SK-N-SH treated with all-trans-retinoic acid at 6 μM for 48 hours (cell line): ENCODE measurements around the gene OR51T1.

Source experiments
- BACH2 ChIP-seq: fragments of 250-450 bp; sonication (Bioruptor Pico); IDR thresholded peaks from 2 replicates; pipeline ENCODE4 v1.9.0; 2021; ENCODE audit warnings: mild to moderate bottlenecking, borderline replicate concordance
- OSR1 ChIP-seq: fragments of 250-450 bp; sonication (Bioruptor Pico); IDR thresholded peaks from 2 replicates; pipeline ENCODE4 v1.8.0; 2022; ENCODE audit warnings: moderate library complexity, mild to moderate bottlenecking, inconsistent platforms
- RARB ChIP-seq: fragments of 250-450 bp; sonication (Bioruptor Pico); IDR thresholded peaks from 2 replicates; pipeline ENCODE4 v1.8.0; 2021; ENCODE audit warnings: mild to moderate bottlenecking, moderate library complexity
- SNAI2 ChIP-seq: fragments of 250-450 bp; sonication (Bioruptor Pico); IDR thresholded peaks from 2 replicates; pipeline ENCODE4 v1.5.0; 2020; ENCODE audit warnings: mild to moderate bottlenecking, moderate library complexity
- ZFP30 ChIP-seq: fragments of 450-650 bp; formaldehyde crosslinking; IDR thresholded peaks from 2 replicates; pipeline ENCODE4 v1.5.0; 2022; ENCODE audit warnings: mild to moderate bottlenecking, moderate library complexity
- ZNF70 ChIP-seq: fragments of 450-650 bp; formaldehyde crosslinking; IDR thresholded peaks from 2 replicates; pipeline ENCODE4 v1.5.0; 2020; ENCODE audit warnings: mild to moderate bottlenecking, moderate library complexity
- ZNF8 ChIP-seq: fragments of 450-650 bp; formaldehyde crosslinking; IDR thresholded peaks from 2 replicates; pipeline ENCODE4 v1.5.0; 2020; ENCODE audit warnings: mild to moderate bottlenecking, moderate library complexity
- TF ChIP-seq, protein P1 (sequence below): fragments of 250-450 bp; sonication (Bioruptor Pico); IDR thresholded peaks from 2 replicates; pipeline ENCODE4 v1.8.0; 2020; ENCODE audit warnings: mild to moderate bottlenecking, moderate library complexity, borderline replicate concordance
- TF ChIP-seq, protein P2 (sequence below): fragments of 250-450 bp; sonication (Bioruptor Pico); IDR thresholded peaks from 2 replicates; pipeline ENCODE4 v1.5.1; 2020; ENCODE audit warnings: low read depth, mild to moderate bottlenecking, moderate library complexity
- TF ChIP-seq, protein P3 (sequence below): fragments of 250-450 bp; sonication (Bioruptor Pico); IDR thresholded peaks from 2 replicates; pipeline ENCODE4 v1.5.1; 2021; ENCODE audit warnings: mild to moderate bottlenecking, moderate library complexity

DNA sequence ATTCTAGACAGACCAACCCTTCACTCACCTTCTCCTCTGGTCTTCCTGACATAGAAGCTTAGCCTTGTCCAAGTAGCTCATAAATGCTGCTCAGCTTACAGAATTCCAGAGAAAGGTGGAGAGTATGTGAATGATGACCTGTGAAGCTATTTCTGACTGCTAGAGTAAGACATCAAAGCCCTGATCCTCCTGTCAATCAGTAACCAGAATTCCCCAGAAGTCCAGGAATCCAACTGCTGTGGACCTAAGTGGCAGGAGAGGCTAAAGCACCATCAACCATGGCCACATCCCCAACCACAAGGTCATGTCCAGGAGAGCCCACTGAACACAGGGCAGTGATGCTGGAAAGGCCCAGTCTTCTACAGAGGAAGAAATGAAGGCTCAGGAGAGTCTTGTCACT lies 34.9 kb downstream of the OR51T1 start:
- TF ChIP-seq, protein P1, sequence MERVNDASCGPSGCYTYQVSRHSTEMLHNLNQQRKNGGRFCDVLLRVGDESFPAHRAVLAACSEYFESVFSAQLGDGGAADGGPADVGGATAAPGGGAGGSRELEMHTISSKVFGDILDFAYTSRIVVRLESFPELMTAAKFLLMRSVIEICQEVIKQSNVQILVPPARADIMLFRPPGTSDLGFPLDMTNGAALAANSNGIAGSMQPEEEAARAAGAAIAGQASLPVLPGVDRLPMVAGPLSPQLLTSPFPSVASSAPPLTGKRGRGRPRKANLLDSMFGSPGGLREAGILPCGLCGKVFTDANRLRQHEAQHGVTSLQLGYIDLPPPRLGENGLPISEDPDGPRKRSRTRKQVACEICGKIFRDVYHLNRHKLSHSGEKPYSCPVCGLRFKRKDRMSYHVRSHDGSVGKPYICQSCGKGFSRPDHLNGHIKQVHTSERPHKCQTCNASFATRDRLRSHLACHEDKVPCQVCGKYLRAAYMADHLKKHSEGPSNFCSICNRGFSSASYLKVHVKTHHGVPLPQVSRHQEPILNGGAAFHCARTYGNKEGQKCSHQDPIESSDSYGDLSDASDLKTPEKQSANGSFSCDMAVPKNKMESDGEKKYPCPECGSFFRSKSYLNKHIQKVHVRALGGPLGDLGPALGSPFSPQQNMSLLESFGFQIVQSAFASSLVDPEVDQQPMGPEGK (CRISPR knock-in tag), result no peak
- TF ChIP-seq ZFP30 (no peak), ZNF70 (CRISPR knock-in tag) (no peak), OSR1 (CRISPR knock-in tag) (no peak), SNAI2 (no peak), RARB (CRISPR knock-in tag) (no peak), BACH2 (no peak), ZNF8 (CRISPR knock-in tag) (no peak)
- TF ChIP-seq, protein P2, sequence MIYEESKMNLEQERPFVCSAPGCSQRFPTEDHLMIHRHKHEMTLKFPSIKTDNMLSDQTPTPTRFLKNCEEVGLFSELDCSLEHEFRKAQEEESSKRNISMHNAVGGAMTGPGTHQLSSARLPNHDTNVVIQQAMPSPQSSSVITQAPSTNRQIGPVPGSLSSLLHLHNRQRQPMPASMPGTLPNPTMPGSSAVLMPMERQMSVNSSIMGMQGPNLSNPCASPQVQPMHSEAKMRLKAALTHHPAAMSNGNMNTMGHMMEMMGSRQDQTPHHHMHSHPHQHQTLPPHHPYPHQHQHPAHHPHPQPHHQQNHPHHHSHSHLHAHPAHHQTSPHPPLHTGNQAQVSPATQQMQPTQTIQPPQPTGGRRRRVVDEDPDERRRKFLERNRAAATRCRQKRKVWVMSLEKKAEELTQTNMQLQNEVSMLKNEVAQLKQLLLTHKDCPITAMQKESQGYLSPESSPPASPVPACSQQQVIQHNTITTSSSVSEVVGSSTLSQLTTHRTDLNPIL (CRISPR knock-in tag), result no peak
- TF ChIP-seq, protein P3, sequence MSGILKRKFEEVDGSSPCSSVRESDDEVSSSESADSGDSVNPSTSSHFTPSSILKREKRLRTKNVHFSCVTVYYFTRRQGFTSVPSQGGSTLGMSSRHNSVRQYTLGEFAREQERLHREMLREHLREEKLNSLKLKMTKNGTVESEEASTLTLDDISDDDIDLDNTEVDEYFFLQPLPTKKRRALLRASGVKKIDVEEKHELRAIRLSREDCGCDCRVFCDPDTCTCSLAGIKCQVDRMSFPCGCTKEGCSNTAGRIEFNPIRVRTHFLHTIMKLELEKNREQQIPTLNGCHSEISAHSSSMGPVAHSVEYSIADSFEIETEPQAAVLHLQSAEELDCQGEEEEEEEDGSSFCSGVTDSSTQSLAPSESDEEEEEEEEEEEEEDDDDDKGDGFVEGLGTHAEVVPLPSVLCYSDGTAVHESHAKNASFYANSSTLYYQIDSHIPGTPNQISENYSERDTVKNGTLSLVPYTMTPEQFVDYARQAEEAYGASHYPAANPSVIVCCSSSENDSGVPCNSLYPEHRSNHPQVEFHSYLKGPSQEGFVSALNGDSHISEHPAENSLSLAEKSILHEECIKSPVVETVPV (CRISPR knock-in tag), result no peak
